GM04504 (cell line): ENCODE results near the gene FH.

Experiments
- DNase-seq: peaks from one replicate; pipeline ENCODE4 v3.0.0-alpha.2; 2012; ENCODE audit warnings: low read depth

Gene FH

GRCh38 chr1:241457421-241457820, 62.1 kb downstream of the FH start:
- no peak for DNase-seq

DNA sequence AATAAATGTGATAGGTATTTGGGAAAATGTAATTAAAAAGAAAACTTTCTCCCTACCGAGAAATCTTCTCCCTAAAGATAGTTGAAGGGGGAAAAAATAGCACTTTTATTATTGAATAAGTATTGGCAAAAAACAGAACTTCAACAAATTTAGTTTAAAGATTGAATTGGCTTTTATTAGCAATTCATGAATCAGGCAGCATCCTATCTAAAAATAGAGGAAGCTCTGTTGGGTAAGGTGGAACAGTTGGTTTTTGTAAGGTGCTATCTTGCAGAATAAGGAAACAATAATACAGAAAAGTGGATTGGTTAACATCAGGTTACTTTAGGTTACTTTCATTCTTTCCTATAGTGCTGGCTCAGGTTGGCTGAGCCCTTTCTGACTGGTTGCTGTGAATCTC, 62.8 kb downstream of the FH start:
- DNase-seq: no peak

DNA sequence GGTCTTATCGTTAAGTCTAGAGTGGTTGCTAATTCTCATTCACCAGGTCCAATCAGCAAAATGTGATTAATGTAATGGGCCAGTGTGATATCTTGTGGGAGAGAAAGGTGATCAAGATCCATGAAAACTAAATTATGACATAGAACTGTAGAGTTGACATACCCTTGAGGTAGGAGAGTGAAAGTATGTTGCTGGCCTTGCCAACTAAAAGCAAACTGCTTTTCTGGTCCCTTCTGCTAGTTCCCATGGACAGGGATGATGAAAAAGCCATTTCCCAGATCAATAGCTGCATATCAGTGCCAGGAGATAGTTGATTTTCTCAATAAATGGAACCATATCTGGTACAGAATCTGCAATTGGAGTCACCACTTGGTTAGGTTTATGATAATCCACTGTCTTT, 65.8 kb downstream of the FH start:
- no peak for DNase-seq

DNA sequence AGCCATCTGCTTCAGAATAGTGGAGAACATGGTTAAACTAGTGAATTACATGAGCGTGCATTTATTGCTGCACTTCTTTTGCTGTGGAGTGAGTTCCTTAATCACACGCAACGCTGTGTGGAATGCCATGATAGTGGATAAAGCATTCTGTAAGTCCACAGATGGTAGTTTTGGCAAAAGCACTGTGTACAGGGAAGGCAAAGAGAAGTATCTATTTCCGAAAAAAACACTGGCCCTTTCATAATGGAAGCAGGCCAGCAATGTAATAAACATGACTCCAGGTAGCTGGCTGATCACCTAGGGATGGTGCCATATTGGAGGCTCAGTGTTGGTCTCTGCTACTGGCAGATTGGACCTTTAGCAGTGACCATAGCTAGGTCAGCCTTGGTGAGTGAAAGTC, 67.6 kb downstream of the FH start:
- DNase-seq: no peak
